WTC11 (cell line): ENCODE measurements around the gene DONSON. TPM values are rescaled to one million over a fixed set of nuclear protein-coding genes. Genes with fewer than 3 reads are reported as not detected.

Experiments used
- ATAC-seq: fragments of 200-7000 bp; cut with Tn5 transposase; 2 replicates; pipeline ENCODE4 v1.10.0; 2021; ENCODE audit warnings: mild to moderate bottlenecking, moderate library complexity
- CTCF ChIA-PET: fragments of 300-600 bp; sonication (Branson Sonifier 250); formaldehyde crosslinking; loops from one replicate; lab custom pipeline; 2021; ENCODE audit warnings: antibody characterized with exemption; lab: Charles Lee
- POLR2A ChIA-PET: fragments of 350-600 bp; sonication (Branson Sonifier 250); formaldehyde crosslinking; loops from one replicate; lab custom pipeline; 2021; ENCODE audit warnings: antibody characterized with exemption; lab: Charles Lee
- DNase-seq: peaks from one replicate; pipeline ENCODE4 v3.0.0; 2021; ENCODE audit warnings: low spot score
- H3K27ac Mint-ChIP-seq: 2 replicates; pipeline ENCODE4 v1.8.0; 2021; ENCODE audit warnings: mixed read lengths
- H3K27me3 Mint-ChIP-seq: 2 replicates; pipeline ENCODE4 v1.8.0; 2021; ENCODE audit warnings: low read depth, mild to moderate bottlenecking, moderate library complexity, mixed read lengths
- H3K36me3 Mint-ChIP-seq: 2 replicates; pipeline ENCODE4 v1.8.0; 2021; ENCODE audit warnings: mixed read lengths
- H3K4me1 Mint-ChIP-seq: 2 replicates; pipeline ENCODE4 v1.8.0; 2022; ENCODE audit warnings: mixed read lengths
- H3K4me3 Mint-ChIP-seq: 2 replicates; pipeline ENCODE4 v1.8.0; 2021; ENCODE audit warnings: mild to moderate bottlenecking, moderate library complexity, mixed read lengths
- H3K9me3 Mint-ChIP-seq: 2 replicates; pipeline ENCODE4 v1.8.0; 2021; ENCODE audit warnings: mixed read lengths
- ATF2 ChIP-seq: sonication (generic); formaldehyde crosslinking; IDR thresholded peaks from 2 replicates; pipeline ENCODE4 v1.8.1; 2022; ENCODE audit warnings: low read depth, missing genetic modification reagents, borderline replicate concordance
- CREM ChIP-seq: sonication (generic); formaldehyde crosslinking; IDR thresholded peaks from 2 replicates; pipeline ENCODE4 v1.8.1; 2022; ENCODE audit warnings: mild to moderate bottlenecking, missing genetic modification reagents, moderate library complexity
- ETV6 ChIP-seq: sonication (generic); formaldehyde crosslinking; IDR thresholded peaks from 2 replicates; pipeline ENCODE4 v1.8.1; 2022; ENCODE audit warnings: mild to moderate bottlenecking, missing genetic modification reagents
- FOXP4 ChIP-seq: sonication (generic); formaldehyde crosslinking; IDR thresholded peaks from 2 replicates; pipeline ENCODE4 v1.8.0; 2022; ENCODE audit warnings: mild to moderate bottlenecking, missing genetic modification reagents
- GTF2I ChIP-seq: fragments of 250-450 bp; sonication (Bioruptor Pico); conservative IDR thresholded peaks from 2 replicates; pipeline ENCODE4 v1.4.0; 2021; ENCODE audit warnings: mild to moderate bottlenecking
- MLX ChIP-seq: sonication (generic); formaldehyde crosslinking; IDR thresholded peaks from 2 replicates; pipeline ENCODE4 v1.8.1; 2023; ENCODE audit warnings: mild to moderate bottlenecking, missing genetic modification reagents, moderate library complexity
- NR1H2 ChIP-seq: sonication (generic); formaldehyde crosslinking; IDR thresholded peaks from 2 replicates; pipeline ENCODE4 v1.9.0; 2021; ENCODE audit warnings: mild to moderate bottlenecking, moderate library complexity, missing genetic modification reagents
- NR3C1 ChIP-seq: sonication (generic); formaldehyde crosslinking; conservative IDR thresholded peaks from 2 replicates; pipeline ENCODE4 v1.8.1; 2023; ENCODE audit warnings: low read depth, mild to moderate bottlenecking, missing genetic modification reagents
- STAT6 ChIP-seq: sonication (generic); formaldehyde crosslinking; conservative IDR thresholded peaks from 2 replicates; pipeline ENCODE4 v1.8.1; 2023; ENCODE audit warnings: mild to moderate bottlenecking, low read depth, missing genetic modification reagents, moderate library complexity
- TEAD1 ChIP-seq: sonication (generic); formaldehyde crosslinking; IDR thresholded peaks from 2 replicates; pipeline ENCODE4 v1.8.0; 2022; ENCODE audit warnings: mild to moderate bottlenecking, missing genetic modification reagents
- ZNF138 ChIP-seq: sonication (generic); formaldehyde crosslinking; conservative IDR thresholded peaks from 2 replicates; pipeline ENCODE4 v1.8.1; 2022; ENCODE audit warnings: mild to moderate bottlenecking, moderate library complexity, missing genetic modification reagents
- ZNF219 ChIP-seq: sonication (generic); formaldehyde crosslinking; IDR thresholded peaks from 2 replicates; pipeline ENCODE4 v1.8.0; 2023; ENCODE audit warnings: missing genetic modification reagents, mild to moderate bottlenecking, borderline replicate concordance
- total RNA-seq: library from RNA; stranded (reverse); gene quantifications from 3 replicates; pipeline ENCODE4 v1.2.3, GENCODE V29; 2021
- TF ChIP-seq, protein P1 (sequence below): fragments of 200-600 bp; IDR thresholded peaks from 2 replicates; pipeline ENCODE4 v1.8.0; 2022; ENCODE audit warnings: antibody characterized with exemption
- TF ChIP-seq, protein P2 (sequence below): fragments of 250-450 bp; sonication (Bioruptor Pico); IDR thresholded peaks from 2 replicates; pipeline ENCODE4 v1.9.0; 2021; ENCODE audit warnings: mild to moderate bottlenecking

The DONSON gene
- total RNA-seq, 1 experiment from 2014 or later = 32.2 TPM

DNA sequence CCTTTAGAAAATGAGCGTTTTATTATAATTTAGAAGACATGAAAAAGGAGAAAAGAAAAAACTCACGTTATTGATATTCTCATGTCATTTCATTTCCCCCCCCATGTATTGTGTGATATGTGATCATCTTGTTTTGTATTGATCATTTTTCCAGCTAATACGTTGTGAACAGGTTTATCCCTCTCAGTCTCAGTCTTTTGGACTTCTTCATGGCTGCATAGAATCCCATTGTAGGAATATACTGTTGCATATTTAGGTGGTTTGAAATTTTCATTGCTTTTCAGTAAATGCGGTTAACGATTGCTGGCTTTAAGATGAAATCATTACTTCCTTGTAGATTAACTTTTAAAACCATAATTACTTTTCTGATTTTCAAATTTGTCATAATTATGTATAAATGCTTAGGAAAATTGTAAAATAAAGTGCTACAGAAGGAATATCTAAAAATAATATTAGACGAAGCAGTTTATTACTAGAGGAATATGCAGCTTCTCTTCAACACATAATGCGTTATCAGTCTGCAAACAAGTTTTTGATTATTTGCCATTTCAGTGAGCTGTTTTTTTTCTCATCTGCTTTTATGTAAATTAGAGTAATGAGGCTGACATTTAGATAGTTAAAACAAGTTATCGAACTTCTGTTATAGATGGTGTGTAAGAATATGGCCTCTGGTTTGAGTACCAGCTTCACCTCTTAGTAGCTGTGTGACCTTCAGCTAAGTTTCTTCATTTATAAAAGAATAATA is 43.9 kb downstream of the DONSON start:
- peak overlapping the region; percentile 99 for H3K4me3 Mint-ChIP-seq
- DNase-seq = no peak
- no peak for TF ChIP-seq NR3C1 (CRISPR knock-in tag)
- no peaks in the 10 kb centered on the region for H3K9me3 Mint-ChIP-seq
- H3K36me3 Mint-ChIP-seq = peaks cover 41% of the 10 kb centered on the region
- H3K27me3 Mint-ChIP-seq = no peaks in the 10 kb centered on the region
- ChIA-PET POLR2A (no interaction called here), CTCF (no interaction called here)
- H3K4me1 Mint-ChIP-seq = peaks cover 22% of the 10 kb centered on the region
- peak overlapping the region; percentile 100 for H3K27ac Mint-ChIP-seq
- no peak for ATAC-seq

DNA sequence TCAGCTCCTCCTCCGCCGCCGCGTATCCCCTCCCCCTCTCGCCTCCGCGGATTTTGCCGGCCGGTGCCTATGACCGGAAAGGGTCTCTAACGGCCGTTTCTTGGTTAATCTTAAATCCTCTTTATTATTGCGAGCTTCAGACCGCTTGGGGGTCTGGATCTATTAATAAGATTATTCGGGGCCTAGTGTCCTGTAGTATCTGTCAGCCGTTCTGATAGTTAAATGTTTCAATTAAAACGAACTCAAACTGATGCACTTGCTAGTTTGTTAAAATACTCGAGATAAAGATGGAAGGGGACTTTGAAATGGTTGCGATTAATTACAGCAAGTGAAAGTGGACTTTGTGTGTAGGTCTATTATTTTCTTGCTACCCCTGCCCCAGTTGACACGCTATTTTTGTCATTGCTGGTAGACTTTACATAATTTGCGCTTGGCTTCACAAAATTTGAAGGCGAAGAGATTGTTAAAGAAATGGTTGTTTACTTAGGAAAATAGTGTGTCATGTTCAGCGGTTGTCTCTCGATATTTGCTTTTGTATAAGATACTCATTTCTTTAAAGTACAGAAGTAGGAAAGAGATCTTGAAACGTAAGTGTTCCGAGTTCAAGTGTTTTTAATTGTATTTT is 44.9 kb downstream of the DONSON start:
- DNase-seq = peak; percentile 78
- no peaks in the 10 kb centered on the region for H3K9me3 Mint-ChIP-seq
- POLR2A ChIA-PET = interaction anchor here (0.6 to 1.0 kb wide), 4 partner anchors 8 to 606 kb away, joined by 3 to 4 read pairs (median 4); partner anchors contain the start of gene DONSON
- H3K36me3 Mint-ChIP-seq = peaks cover 39% of the 10 kb centered on the region
- H3K27ac Mint-ChIP-seq = peak overlapping the region; percentile 100
- no peaks in the 10 kb centered on the region for H3K27me3 Mint-ChIP-seq
- TF ChIP-seq ETV6 (no peak), ZNF138 (CRISPR knock-in tag) (no peak), STAT6 (no peak), GTF2I (CRISPR knock-in tag) (no peak), TEAD1 (CRISPR knock-in tag) (no peak), NR1H2 (CRISPR knock-in tag) (no peak), FOXP4 (CRISPR knock-in tag) (no peak), MLX (CRISPR knock-in tag) (no peak), CREM (CRISPR knock-in tag) (no peak), ATF2 (CRISPR knock-in tag) (no peak), ZNF219 (no peak), NR3C1 (CRISPR knock-in tag) (no peak)
- TF ChIP-seq, protein P1, sequence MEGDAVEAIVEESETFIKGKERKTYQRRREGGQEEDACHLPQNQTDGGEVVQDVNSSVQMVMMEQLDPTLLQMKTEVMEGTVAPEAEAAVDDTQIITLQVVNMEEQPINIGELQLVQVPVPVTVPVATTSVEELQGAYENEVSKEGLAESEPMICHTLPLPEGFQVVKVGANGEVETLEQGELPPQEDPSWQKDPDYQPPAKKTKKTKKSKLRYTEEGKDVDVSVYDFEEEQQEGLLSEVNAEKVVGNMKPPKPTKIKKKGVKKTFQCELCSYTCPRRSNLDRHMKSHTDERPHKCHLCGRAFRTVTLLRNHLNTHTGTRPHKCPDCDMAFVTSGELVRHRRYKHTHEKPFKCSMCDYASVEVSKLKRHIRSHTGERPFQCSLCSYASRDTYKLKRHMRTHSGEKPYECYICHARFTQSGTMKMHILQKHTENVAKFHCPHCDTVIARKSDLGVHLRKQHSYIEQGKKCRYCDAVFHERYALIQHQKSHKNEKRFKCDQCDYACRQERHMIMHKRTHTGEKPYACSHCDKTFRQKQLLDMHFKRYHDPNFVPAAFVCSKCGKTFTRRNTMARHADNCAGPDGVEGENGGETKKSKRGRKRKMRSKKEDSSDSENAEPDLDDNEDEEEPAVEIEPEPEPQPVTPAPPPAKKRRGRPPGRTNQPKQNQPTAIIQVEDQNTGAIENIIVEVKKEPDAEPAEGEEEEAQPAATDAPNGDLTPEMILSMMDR = no peak
- TF ChIP-seq, protein P2, sequence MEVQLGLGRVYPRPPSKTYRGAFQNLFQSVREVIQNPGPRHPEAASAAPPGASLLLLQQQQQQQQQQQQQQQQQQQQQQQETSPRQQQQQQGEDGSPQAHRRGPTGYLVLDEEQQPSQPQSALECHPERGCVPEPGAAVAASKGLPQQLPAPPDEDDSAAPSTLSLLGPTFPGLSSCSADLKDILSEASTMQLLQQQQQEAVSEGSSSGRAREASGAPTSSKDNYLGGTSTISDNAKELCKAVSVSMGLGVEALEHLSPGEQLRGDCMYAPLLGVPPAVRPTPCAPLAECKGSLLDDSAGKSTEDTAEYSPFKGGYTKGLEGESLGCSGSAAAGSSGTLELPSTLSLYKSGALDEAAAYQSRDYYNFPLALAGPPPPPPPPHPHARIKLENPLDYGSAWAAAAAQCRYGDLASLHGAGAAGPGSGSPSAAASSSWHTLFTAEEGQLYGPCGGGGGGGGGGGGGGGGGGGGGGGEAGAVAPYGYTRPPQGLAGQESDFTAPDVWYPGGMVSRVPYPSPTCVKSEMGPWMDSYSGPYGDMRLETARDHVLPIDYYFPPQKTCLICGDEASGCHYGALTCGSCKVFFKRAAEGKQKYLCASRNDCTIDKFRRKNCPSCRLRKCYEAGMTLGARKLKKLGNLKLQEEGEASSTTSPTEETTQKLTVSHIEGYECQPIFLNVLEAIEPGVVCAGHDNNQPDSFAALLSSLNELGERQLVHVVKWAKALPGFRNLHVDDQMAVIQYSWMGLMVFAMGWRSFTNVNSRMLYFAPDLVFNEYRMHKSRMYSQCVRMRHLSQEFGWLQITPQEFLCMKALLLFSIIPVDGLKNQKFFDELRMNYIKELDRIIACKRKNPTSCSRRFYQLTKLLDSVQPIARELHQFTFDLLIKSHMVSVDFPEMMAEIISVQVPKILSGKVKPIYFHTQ (CRISPR knock-in tag) = no peak
- TF ChIP-seq, all 79 proteins: peak for 0
- ATAC-seq = no peak; the same call in 1 of the 2 replicates
- CTCF ChIA-PET = interaction anchor here (1.0 kb wide), 1 partner anchor 62 kb away, joined by 3 read pairs; no protein-coding TSS in a partner anchor
- Mint-ChIP-seq H3K4me3 (peak overlapping the region; percentile 99), H3K4me1 (peaks cover 22% of the 10 kb centered on the region)
